ENCODE data around the gene ALAS1. TPM values are rescaled to one million over a fixed set of nuclear protein-coding genes. Genes with fewer than 3 reads are reported as not detected.

The ALAS1 gene
- total RNA-seq, 1 donor from 2014 or later = 51.4 TPM

DNA sequence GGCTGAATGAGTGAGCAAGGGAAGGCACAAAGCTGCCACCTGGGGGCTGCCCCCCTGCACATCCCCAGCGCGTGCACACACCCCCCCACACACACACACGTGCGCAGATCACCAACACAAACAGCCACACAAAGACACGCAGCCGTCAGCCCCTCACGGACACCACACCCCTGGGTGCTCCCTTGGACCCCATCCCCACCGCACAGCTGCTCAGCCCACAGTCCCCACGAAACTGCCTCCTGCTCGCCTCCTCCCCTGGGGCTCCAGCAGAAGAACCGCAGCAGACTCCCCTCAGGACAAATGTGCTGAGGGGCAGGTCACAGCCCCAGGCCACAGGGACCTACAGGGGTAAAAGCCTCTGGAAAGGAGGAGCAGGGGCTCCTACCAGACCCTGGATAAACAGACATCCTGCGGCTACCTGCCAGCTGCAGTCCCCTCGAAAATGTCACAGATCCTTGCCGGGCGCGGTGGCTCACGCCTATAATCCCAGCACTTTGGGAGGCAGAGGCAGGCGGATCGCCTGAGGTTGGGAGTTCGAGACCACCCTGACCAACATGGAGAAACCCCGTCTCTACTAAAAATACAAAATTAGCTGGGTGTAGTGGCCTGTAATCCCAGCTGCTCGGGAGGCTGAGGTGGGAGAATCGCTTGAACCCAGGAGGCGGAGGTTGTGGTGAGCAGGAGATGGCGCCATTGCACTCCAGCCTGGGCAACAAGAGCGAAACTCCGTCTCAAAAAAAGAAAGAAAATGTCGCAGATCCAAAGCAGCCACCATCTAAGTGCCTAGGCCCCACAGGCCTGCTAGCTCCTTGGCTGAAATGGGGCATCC, 34.5 kb downstream of the ALAS1 start:
- FAIRE-seq (no peak), DNase-seq (ENCODE audit: low spot score in 2 of 2) (no peak)

DNA sequence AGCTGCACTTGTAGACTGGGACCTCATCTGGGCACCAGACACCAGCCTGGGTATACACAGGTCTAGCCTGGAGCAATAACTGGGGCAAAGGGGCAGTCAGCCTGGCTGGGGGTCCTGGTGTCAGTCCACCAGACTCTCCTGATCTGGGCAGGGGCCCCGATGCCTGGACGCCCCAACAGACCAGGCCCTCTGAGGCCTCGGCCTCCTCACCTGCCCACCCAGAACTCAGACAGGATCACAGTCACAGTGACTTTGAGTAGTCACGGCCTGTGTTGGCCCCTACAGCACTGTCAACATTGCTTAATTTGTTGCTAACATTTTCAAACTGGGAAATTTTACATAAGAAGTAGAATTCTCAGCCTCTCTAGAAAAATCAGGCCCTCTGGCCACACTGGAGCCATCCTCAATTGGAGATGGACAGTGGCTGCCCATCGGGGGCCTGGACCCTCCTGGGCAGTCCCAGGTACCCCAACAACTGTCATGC, 35.2 kb downstream of the ALAS1 start:
- FAIRE-seq = no peak
- no peak for DNase-seq (ENCODE audit: low spot score in 2 of 2)

DNA sequence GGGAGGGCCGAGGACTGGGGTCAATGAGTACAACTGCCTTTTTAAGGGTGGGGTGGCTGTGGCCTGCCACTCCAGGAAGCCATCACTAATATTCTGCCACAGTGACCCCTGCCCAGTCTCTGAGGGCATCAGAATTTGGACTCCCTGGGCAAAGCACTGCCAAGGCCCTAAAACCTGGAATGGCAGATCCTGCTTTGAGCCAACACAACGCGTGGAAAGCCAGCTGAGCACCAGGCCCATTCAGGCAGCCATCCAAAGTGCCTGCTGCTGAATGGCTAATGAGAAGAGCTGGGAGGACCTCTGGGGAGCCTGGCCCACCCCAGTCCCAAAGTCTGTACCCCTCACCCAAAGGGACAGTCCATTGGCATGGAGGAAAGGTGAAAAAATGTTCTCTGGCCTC, 36.0 kb downstream of the ALAS1 start:
- FAIRE-seq (no peak), DNase-seq (ENCODE audit: low spot score in 2 of 2) (no peak)

DNA sequence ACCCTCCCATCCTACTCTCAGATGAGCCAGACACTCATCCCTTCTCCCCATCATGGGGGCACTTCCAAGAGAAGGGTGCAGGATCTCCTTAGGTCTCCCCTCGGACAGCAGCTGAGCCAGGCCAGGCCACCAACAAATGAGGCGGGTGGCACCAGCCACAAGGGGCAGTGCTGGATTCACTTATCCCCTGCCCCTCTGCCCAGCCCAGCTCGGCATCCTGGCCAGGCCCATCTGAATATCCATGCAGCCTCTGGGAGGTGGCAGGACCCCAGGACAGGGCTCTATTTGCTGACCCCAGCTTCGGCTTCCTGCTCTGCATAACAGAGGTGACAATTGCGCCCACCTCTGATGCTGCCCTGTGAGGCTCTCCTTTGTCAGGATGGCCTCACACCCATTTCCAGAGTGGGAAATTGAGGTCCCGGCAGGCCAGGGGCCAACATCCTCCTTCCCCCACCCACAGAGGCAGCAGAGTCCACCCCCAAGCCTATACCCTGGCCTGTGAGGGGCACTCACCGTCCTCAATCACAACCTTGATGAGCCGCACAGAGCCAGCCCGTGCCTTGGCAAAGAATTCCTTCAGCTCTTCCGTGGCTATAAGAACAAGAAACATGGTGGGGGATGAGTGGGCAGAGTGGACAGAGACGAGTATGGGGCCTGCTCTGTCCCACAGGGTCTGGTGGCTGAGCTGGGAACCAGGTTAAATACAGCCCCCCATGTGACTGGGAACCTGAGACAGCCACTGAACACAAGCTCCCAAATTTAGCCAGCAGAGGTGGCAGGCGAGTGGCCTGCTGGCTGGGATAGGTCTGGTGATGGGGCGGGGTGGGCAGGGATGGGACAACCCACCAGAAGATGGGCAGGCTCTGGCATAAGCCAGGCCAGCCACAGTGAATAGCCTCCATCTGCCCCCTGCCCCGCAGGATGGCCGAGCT, 36.8 kb downstream of the ALAS1 start:
- DNase-seq (ENCODE audit: low spot score in 2 of 2) = no peak
- FAIRE-seq = no peak

DNA sequence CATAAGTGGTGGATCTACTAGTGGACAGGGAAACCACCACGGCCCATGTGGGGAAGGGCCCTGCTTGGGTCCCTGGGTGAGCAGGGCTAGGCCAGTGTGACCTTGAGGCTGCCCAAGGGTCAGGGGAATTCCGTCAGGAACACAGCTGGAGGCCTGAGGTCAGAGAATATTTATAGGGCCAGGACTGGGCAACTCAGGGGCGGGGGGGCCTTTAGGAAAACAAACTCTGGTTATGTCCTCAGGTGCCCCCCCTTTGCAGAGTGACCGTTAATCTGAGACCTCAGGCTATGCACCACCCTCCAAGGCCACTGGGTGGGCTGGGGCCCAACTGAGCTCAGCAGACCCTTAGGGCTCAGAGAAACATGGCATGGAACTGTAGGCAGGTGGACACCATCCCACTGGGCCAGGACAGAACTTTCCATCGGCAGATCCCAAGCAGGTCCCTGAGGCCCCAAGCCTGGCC, 38.5 kb downstream of the ALAS1 start:
- FAIRE-seq = no peak
- no peak for DNase-seq (ENCODE audit: low spot score in 2 of 2)

DNA sequence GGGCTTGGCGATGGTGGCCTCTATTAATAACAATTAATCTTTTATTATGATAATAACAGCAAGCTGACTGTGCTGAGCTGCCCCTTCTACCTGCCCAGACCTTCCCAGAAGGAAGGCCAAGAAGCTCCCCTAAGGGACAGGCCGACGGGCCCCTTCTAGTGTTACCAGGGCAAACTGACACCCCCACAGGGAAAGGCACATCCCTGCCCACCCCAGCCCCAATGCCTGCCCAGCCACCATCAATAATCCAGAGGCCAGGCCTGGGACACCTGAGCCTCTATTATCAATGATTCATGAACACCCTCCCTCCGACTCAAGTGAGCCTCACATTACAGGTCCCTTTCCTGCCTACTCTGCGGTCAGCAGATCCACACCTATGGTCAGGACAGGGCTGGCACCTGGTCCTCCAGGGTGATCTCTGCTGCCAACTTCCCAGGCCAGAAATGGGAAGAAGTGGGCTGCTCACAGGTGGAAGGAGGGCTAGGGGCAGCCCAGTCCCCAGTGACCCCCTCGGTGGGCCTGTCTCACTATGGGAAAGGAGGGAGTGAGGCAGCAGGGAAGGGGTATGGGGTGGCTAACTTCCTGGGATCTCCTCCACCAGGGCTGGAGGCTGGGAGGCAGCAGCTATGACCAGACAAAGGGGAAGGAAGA, 39.2 kb downstream of the ALAS1 start:
- FAIRE-seq (no peak), DNase-seq (ENCODE audit: low spot score in 2 of 2) (no peak)

DNA sequence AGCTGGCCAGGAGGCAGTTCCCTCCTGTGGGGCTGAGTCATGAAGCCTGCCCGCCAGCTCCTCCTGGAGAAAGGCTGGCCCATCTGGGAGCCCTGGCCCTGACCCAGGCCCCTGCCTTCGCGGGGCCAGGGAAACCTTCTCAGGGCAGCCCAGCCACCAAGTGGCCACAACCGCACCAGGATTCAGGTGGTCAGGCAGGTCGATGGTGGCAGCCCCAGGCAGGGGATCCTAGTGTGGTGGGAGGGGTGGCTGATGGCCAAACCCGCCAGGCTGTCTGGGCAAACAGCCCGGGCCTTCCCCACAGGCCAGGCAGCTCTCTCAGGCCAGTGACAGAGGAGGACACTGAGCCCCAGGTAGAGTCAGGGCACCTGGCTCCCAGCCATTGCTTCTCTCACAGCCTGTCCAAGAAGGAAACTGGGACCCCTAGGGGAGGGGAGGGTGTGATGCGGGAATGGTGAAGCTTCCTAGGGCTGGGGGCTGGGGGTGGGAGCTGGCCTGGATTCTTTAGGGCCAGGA, 39.8 kb downstream of the ALAS1 start:
- FAIRE-seq = no peak

DNA sequence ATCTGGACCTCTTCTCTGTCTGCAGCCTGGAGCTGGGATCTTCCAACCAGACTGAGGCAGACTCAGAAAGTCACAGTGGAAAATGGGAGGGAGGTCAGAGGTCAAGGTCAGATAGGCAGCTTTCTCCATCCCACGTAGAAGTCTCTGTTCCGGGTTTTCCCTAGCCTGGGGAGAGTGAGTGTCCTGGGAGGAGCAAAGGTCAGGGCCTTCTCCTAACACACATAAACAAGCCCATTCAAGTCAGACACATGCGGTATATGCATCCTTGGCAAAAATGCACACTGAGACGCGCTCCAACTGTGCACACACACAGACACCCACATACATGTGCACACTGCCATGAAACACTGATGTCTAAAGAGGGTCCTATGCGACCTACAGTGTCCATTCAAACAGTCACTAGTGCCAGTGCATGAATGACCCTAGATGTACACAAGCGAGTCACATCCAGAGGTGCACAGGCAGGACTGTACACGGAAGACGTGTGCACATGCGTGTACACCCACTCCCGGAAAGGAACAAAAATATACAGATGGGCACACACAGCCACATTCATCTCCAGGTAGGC, 40.3 kb downstream of the ALAS1 start:
- FAIRE-seq (no peak), DNase-seq (ENCODE audit: low spot score in 2 of 2) (no peak)

More for the DNA sequence above, 39.8 kb downstream of the ALAS1 start:
- DNase-seq (ENCODE audit: low spot score in 2 of 2) = peak; percentile 72 to 84

DNA sequence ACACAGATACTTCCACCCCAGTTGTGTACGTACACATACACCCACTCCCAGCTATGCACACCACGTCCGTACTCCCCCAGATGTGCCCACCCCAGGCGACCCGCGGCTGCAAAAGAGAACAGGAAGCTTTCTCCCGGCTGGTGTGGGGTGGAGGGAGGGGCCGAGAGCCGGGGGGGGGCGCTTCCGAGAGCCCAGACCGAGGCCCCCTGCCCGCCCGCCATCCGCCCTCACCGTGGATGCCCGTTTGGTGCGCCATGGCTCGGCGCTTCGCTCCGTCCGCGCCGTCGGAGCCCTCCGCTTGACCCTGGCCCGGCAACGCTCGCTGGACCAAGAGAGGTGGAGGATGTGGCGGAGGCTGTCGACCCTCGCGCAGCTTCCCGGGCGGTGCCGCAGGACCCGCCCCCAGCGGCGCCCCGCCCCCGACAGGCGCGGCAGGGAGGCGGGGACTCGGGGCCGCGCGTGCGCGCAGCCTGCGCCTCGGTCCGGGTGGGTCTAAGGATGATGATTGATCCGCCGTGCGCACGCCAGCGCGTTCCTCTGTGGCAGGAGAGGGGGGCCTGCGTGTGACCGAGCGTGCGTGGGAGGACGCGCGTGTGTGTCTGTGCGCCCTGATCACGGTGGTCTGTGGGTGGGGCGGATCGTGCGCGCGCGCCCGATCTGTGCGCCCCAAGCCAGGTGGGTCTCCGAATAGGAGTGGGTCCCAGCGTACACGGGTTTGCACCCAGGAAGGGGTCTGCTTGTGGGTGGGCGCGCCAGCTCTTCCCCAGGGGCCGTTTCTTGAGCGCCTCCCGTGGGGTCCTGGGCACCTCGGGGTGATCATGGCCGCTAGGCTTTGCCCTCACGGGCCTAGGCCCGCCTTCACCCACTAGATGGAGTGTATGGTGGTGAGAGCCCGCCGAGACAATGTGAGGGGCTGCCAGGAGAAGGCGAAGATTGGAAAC, 41.1 kb downstream of the ALAS1 start, which contains the start of gene TWF2:
Gene TWF2, minus strand, starts transcription at position 398 of the 941 bp plus-strand sequence. Its CDS starts 142 bp downstream, at position 256.
- DNase-seq (ENCODE audit: low spot score in 2 of 2) = peak; percentile 95
- FAIRE-seq = no peak

DNA sequence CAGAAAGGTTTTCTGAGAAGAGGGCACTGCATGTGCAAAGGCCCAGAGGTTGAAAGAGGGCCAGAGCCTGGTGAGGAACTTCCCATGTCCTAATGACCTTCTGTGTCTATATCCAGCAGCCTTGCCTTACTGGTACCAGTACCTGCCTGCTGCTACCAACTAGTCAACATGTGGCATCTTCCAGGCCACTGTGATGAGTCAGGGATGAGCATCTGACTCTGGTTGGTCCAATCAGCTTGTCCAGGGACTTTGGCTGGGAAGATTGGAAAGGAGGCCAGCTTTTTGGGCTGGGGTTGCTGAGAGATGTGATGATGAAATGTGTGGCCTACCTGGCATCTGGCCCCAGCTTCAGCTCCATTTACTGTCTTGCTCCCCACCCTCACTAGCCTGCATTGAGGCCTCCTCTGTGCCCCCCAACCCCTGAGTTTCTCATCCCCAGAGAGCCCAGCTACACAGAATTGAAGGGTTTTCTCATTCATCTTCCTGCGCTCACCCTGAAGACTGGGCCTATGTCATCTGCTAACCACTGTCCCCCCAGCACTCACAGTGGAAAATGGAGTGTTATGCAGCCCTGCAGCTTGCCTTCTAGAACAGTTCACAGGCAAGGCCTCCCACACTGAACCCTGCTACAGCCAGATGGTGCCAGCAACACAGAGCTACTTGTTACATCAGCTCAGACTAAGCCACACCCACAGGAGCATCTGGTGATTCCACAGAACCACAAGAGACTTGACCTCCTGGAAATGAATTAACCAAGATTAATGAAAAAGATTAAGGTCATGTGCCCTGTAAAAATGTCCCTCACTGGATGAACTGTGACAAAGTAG, 42.3 kb downstream of the ALAS1 start:
- DNase-seq (ENCODE audit: low spot score in 2 of 2) = peak in 1 of 2 donors; percentile 68
- FAIRE-seq = no peak

DNA sequence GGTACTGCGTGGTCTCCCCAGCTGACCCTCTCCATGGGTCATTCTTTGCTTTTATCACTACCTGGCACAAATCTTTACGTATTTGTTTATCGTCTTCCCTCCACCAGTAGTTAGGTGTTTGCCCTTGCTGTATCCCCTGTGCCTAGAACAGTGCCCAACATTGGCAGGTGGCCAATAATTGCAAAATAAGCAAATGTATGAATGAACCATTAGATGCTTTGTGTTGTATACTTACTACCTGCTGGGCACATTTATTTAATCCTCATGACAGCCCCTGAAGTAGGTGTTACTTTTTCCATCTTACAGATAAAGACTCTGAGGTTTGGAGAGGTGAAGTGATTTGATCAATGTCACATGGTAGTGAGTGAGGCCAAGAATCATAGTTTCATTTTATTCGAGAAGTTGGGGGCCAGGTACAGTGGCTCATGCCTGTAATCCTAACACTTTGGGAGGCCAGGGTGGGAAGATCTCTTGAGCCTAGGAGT, 43.0 kb downstream of the ALAS1 start:
- FAIRE-seq = no peak
- DNase-seq (ENCODE audit: low spot score in 2 of 2) = no peak

DNA sequence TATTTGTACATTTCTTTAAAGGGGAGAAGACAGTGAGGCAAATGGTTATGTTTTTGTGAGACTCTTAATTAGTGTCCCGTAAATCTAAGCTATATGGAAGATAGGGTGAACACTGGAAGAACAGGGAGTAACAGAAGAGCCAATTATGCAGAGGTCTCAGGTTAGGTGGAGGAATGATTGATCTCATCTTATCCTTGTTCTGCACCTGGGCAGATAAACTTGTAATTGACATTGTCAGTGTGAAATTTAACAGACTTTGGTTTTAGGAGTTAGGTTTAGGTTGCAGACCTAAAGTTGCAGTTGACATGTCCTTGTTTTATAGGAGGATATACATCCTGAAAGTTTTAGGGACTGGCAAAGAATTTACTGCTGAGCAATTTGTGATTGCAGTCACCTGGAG, 44.1 kb downstream of the ALAS1 start:
- DNase-seq (ENCODE audit: low spot score in 2 of 2) (no peak), FAIRE-seq (no peak)

DNA sequence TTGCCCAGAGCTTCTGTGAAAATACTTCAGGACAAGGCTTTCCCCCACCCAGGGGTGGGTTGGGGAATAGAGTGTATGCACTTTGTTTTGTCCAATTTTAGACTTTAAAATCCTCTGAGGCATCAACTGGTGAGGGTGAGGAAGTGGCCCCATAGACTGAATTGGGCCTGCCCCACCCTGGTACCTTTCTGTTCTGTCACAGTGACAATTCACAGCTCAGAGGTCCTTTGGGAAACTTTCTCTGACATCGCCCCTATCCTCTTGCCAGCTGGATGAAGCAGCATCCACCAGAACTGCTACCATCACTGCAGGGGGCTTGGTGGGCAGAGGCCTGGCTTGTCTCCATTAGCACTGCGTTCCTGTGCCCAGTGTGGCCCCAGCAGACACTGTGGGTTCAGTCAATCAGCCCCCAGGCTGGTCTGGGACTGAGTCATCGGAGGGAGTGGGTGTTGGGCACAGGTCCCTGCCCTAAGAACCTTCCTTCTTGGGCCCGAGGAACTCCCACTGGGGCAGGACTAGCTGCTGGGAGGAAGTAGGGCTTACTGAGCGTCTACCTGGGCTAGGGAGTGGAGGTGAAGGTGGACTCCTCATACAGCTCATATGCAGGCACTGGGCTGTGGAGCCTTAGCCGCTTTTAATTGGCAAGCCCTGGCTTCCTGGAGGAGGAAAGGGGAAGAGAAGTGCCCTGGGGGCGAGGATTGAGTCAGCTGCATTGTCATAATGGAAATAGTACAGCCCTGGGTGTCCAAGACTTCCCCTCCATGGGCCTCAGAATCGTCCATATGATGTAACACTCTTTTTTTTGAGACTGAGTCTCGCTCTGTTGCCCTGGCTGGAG, 46.0 kb downstream of the ALAS1 start:
- FAIRE-seq (no peak), DNase-seq (ENCODE audit: low spot score in 2 of 2) (peak in 1 of 2 donors; percentile 35)

DNA sequence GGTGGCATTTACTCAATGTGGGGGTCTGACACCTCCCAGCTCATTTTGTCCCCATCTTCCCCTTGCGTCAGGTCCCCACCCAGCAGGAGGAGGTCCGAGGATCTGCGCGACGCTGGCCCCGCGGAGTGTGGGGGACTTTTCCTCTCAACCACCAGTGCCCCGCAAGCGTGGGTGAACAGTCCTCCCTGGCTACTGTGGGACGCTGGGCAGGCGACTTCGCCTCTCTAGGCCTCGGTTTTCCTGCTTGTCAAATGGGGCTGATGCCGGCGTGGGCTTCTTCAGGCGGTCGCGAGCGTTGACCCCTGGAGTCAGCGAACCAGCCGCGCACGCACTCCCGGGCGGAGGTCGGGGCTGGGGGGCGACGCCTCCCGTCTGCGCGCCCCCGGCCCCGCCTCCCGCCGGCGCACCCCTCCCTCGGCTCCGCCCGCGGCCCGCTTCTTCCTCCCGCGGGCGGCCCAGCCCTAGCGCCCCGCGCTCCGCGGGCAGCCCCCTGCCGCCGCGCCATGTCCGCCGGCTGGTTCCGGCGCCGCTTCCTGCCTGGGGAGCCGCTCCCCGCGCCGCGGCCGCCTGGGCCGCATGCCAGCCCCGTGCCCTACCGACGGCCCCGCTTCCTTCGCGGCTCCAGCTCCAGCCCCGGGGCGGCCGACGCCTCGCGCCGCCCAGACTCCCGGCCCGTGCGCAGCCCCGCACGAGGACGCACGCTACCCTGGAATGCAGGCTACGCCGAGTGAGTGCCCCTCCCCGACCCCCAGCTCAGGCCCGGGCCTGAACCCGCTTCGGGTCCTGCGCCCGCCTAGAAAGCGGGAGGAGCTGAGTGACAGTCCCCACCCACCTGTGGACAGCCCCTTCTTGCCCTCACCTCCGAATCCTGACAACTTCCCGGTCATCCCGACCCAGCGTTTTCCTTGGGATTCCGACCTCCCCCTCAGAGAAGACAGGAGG, 47.6 kb downstream of the ALAS1 start, which contains the start of gene PPM1M:
Gene PPM1M, plus strand, starts transcription at position 438 of the 942 bp plus-strand sequence. Its CDS starts 66 bp downstream, at position 504.
- DNase-seq (ENCODE audit: low spot score in 2 of 2) (peak; percentile 76), FAIRE-seq (no peak)

DNA sequence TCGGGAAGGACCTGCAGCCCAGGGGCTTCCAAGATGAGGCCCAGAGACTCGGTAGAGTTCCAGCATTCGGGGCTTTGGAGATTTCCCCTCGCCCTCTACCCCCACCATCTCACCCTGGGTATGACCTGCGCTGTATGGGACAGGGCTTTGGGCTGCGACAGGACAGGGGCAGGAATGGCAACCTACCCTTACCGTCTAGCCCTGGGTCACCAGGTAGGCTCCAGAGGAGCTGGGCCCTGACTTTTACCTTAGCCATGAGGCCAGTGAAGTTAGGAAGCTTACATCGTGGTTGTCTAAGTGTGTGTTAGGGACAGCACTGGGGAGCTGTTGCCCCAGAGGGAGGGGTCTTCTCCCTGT, 48.3 kb downstream of the ALAS1 start:
- DNase-seq (ENCODE audit: low spot score in 2 of 2) = no peak
- FAIRE-seq = no peak
